H1 (cell line): ENCODE data around the gene GNG7. TPM values are rescaled to one million over a fixed set of nuclear protein-coding genes. Genes with fewer than 3 reads are reported as not detected.

ENCODE experiments used
- CTCF ChIA-PET: fragments of 300-600 bp; sonication (Branson Sonifier 250); formaldehyde crosslinking; loops from one replicate; lab custom pipeline; 2021; ENCODE audit not compliant: partially characterized antibody; lab: Charles Lee
- POLR2A ChIA-PET: fragments of 300-600 bp; sonication (Branson Sonifier 250); formaldehyde crosslinking; loops from one replicate; lab custom pipeline; 2021; ENCODE audit warnings: inconsistent platforms; ENCODE audit not compliant: partially characterized antibody; lab: Charles Lee
- DNase-seq, 2 experiments: peaks; one replicate each; pipeline versions ENCODE4 v3.0.0 to v3.0.0-alpha.2; 2010 to 2022; ENCODE audit warnings: low spot score in 2 of 2, low read depth in 1 of 2, mixed read lengths in 1 of 2
- FAIRE-seq: peaks from 2 replicates; lab custom pipeline; 2011; peaks lifted over from hg19 to GRCh38; lab: Jason Lieb, UNC
- H2AFZ ChIP-seq: 2 replicates; pipeline ENCODE4 v1.8.1; 2012; ENCODE audit warnings: low read length, inconsistent platforms
- H2AK5ac ChIP-seq: 2 replicates; pipeline ENCODE4 v1.6.1; 2013; ENCODE audit warnings: low read depth, low read length
- H2BK120ac ChIP-seq: replicated peaks from 2 replicates; pipeline ENCODE3; 2013; ENCODE audit warnings: low read depth, low read length, inconsistent platforms
- H2BK12ac ChIP-seq: 2 replicates; pipeline ENCODE4 v1.6.1; 2013; ENCODE audit warnings: low read depth, low read length
- H2BK15ac ChIP-seq: 2 replicates; pipeline ENCODE4 v1.6.1; 2013; ENCODE audit warnings: low read length
- H2BK20ac ChIP-seq: 2 replicates; pipeline ENCODE4 v1.6.1; 2013; ENCODE audit warnings: low read length
- H2BK5ac ChIP-seq: 2 replicates; pipeline ENCODE4 v1.6.1; 2013; ENCODE audit warnings: low read depth, low read length
- H3K14ac ChIP-seq: 2 replicates; pipeline ENCODE4 v1.6.1; 2013; ENCODE audit warnings: inconsistent platforms; ENCODE audit not compliant: insufficient read length
- H3K18ac ChIP-seq: 2 replicates; pipeline ENCODE4 v1.6.1; 2013; ENCODE audit warnings: low read length; ENCODE audit errors: extremely low read depth
- H3K23ac ChIP-seq: 2 replicates; pipeline ENCODE4 v1.6.1; 2013; ENCODE audit warnings: inconsistent platforms; ENCODE audit not compliant: insufficient read length
- H3K23me2 ChIP-seq: 2 replicates; pipeline ENCODE4 v1.6.1; 2013; ENCODE audit warnings: low read depth, low read length
- H3K27ac ChIP-seq: 2 replicates; pipeline ENCODE4 v1.6.1; 2011; ENCODE audit warnings: low read depth, low read length, inconsistent platforms
- H3K27me3 ChIP-seq, 4 experiments: replicated peaks in 1 of 4; 1 replicate in 1 of 4; 2 replicates in 3 of 4; pipeline versions ENCODE4 v1.6.1 to v1.8.1; 2011 to 2013; ENCODE audit warnings: low read length in 3 of 4, mild to moderate bottlenecking in 3 of 4, inconsistent platforms in 2 of 4, mixed read lengths in 2 of 4, moderate library complexity in 1 of 4; ENCODE audit not compliant: control insufficient read depth in 3 of 4, insufficient read depth in 3 of 4; ENCODE audit errors: extremely low read depth in 1 of 4
- H3K36me3 ChIP-seq, 4 experiments: 2 replicates each; pipeline versions ENCODE4 v1.6.1 to v1.8.1; 2011 to 2013; ENCODE audit warnings: mild to moderate bottlenecking in 4 of 4, low read length in 3 of 4, moderate library complexity in 2 of 4, control low read depth in 1 of 4, inconsistent platforms in 1 of 4; ENCODE audit not compliant: insufficient read depth in 4 of 4, control insufficient read depth in 2 of 4
- H3K4ac ChIP-seq: replicated peaks from 2 replicates; pipeline ENCODE3; 2013; ENCODE audit warnings: low read length, low read depth, mixed read lengths, inconsistent platforms; ENCODE audit not compliant: insufficient read length
- H3K4me1 ChIP-seq, 4 experiments: replicated peaks in 1 of 4; 1 replicate in 1 of 4; 2 replicates in 3 of 4; pipeline versions ENCODE4 v1.6.1 to v1.8.1; 2011 to 2013; ENCODE audit warnings: low read length in 3 of 4, inconsistent platforms in 2 of 4, mixed read lengths in 1 of 4; ENCODE audit not compliant: insufficient read depth in 4 of 4, control insufficient read depth in 3 of 4
- H3K4me2 ChIP-seq, 2 experiments: 2 replicates each; pipeline versions ENCODE4 v1.6.1 to v1.8.1; 2011 to 2013; ENCODE audit warnings: low read depth in 2 of 2, low read length in 2 of 2, control low read depth in 1 of 2, inconsistent platforms in 1 of 2, mild to moderate bottlenecking in 1 of 2; ENCODE audit not compliant: insufficient read depth in 1 of 2
- H3K4me3 ChIP-seq, 4 experiments: fragments of 200-600, 300-600 bp in 1 of 4; sonication (generic), shearing (Covaris generic), sonication (Bioruptor Twin) in 1 of 4; 2 replicates each; pipeline versions ENCODE4 v1.5.1 to v1.8.1; 2011 to 2016; ENCODE audit warnings: low read length in 4 of 4, low read depth in 3 of 4, control low read depth in 2 of 4, inconsistent platforms in 2 of 4, mild to moderate bottlenecking in 2 of 4, mixed read lengths in 1 of 4, moderate library complexity in 1 of 4; ENCODE audit not compliant: insufficient read depth in 2 of 4; ENCODE audit errors: extremely low read depth in 1 of 4
- H3K56ac ChIP-seq: replicated peaks from 2 replicates; pipeline ENCODE3; 2013; ENCODE audit warnings: low read depth, mild to moderate bottlenecking, mixed read lengths, low read length, inconsistent platforms; ENCODE audit not compliant: insufficient read length
- H3K79me1 ChIP-seq: 2 replicates; pipeline ENCODE4 v1.6.1; 2013; ENCODE audit warnings: low read depth, low read length, control low read depth
- H3K79me2 ChIP-seq, 2 experiments: 2 replicates each; pipeline versions ENCODE4 v1.6.1 to v1.8.1; 2012 to 2013; ENCODE audit warnings: low read length in 2 of 2, mild to moderate bottlenecking in 2 of 2, inconsistent platforms in 1 of 2; ENCODE audit not compliant: insufficient read depth in 2 of 2, control insufficient read depth in 1 of 2
- H3K9ac ChIP-seq, 4 experiments: replicated peaks in 1 of 4; 1 replicate in 1 of 4; 2 replicates in 3 of 4; pipeline versions ENCODE4 v1.6.1 to v1.8.1; 2011 to 2013; ENCODE audit warnings: low read depth in 3 of 4, low read length in 3 of 4, control low read depth in 2 of 4, mild to moderate bottlenecking in 2 of 4, moderate library complexity in 2 of 4, inconsistent platforms in 1 of 4; ENCODE audit errors: extremely low read depth in 1 of 4
- H3K9me3 ChIP-seq, 2 experiments: 2 replicates each; pipeline versions ENCODE4 v1.6.1 to v1.8.1; 2012 to 2013; ENCODE audit warnings: mild to moderate bottlenecking in 2 of 2, moderate library complexity in 2 of 2, control low read depth in 1 of 2, inconsistent platforms in 1 of 2, low read depth in 1 of 2, low read length in 1 of 2, mixed read lengths in 1 of 2; ENCODE audit not compliant: insufficient read depth in 2 of 2
- H4K20me1 ChIP-seq, 2 experiments: replicated peaks in 1 of 2; 2 replicates each; pipeline versions ENCODE3 to v1.8.1; 2011 to 2013; ENCODE audit warnings: inconsistent platforms in 2 of 2, low read length in 2 of 2, mild to moderate bottlenecking in 1 of 2; ENCODE audit not compliant: insufficient read depth in 2 of 2, control insufficient read depth in 1 of 2
- H4K5ac ChIP-seq: 2 replicates; pipeline ENCODE4 v1.6.1; 2013; ENCODE audit warnings: low read length, low read depth, mixed read lengths, inconsistent platforms; ENCODE audit not compliant: insufficient read length
- H4K8ac ChIP-seq: 2 replicates; pipeline ENCODE4 v1.8.0; 2013; ENCODE audit warnings: mild to moderate bottlenecking, moderate library complexity, low read length, inconsistent platforms; ENCODE audit not compliant: insufficient read depth; ENCODE audit errors: extremely low read depth
- H4K91ac ChIP-seq: replicated peaks from 2 replicates; pipeline ENCODE3; 2013; ENCODE audit warnings: low read length, mixed read lengths, inconsistent platforms; ENCODE audit not compliant: insufficient read length
- POU5F1 ChIP-seq: IDR thresholded peaks from 2 replicates; pipeline ENCODE4 v1.6.1; 2011; ENCODE audit warnings: low read depth, mild to moderate bottlenecking, low read length, moderate library complexity
- WGBS, 2 experiments: shearing (Covaris generic) in 1 of 2; methylation state at CpG; one replicate each; pipeline versions ENCODE4 v1.1.6 to v1.1.7; 2013 to 2015; ENCODE audit warnings: low lambda C conversion rate in 2 of 2, mixed read lengths in 2 of 2, inconsistent platforms in 1 of 2, low coverage in 1 of 2, missing lambda C conversion rate in 1 of 2; ENCODE audit not compliant: insufficient replicate concordance in 2 of 2, insufficient coverage in 1 of 2, insufficient read length in 1 of 2; ENCODE audit errors: extremely low coverage in 1 of 2, missing lambda C conversion rate in 1 of 2; 5-methylcytosine and 5-hydroxymethylcytosine counted together
- polyA plus RNA-seq, 7 experiments: library from polyadenylated mRNA; depleted of rRNA in 3 of 7; stranded (reverse) in 5 of 7; unstranded in 2 of 7; fragments of >200 nt in 5 of 7; fragments of 200-250 nt in 2 of 7; gene quantifications; 1 replicate in 5 of 7; 2 replicates in 1 of 7; 4 replicates in 1 of 7; pipeline versions ENCODE4 v1.2.1 to v1.2.3, GENCODE V29; 2011 to 2013; ENCODE audit warnings: missing spikeins in 2 of 7, mixed read lengths in 2 of 7
- total RNA-seq: library from RNA; stranded (reverse); fragmentation: NEBNext Ultra II Directional; extraction: Animal tissue kit (Norgen Biotek cat#: 25700); gene quantifications from 2 replicates; pipeline ENCODE4 v1.2.1, GENCODE V29; 2021

The GNG7 gene
- total and polyA plus RNA-seq, 2 of the 8 experiments (the other 6 are each of a cell fraction or from before 2014, with no cell fraction given): 2.8 to 7.8 TPM

DNA sequence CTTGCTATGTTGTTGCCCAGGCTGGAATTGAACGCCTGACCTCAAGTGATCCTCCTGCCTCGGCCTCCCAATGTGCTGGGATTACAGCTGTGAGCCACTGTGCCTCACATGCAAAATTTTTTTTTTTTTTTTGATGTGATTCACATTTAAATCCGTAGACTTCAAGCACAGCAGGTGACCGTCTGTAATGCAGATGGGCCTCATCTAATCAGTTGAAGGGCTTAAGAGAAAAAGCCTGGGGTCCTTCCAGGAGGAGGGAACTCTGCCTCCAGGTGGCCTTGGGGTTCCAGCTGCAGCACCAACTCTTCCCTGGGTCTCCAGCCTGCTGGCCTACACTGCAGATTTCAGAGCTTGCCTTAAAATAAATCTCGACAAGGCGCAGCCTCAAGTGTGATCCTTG is 183.0 kb downstream of the GNG7 start:
- H3K4me1 ChIP-seq: peaks cover 0 to 5% (median under 1%) of the 10 kb centered on the region in 4 experiments; a peak in 5 of 7 replicates
- H2BK120ac ChIP-seq: no peak overlapping the region
- no peak overlapping the region for H2BK20ac ChIP-seq
- no peak overlapping the region for H3K4ac ChIP-seq
- no peak overlapping the region for H2AK5ac ChIP-seq
- H3K23ac ChIP-seq: no peak overlapping the region
- H4K8ac ChIP-seq: no peak overlapping the region; the same call in 1 of the 2 replicates
- no peak overlapping the region for H2BK15ac ChIP-seq
- H4K20me1 ChIP-seq: peaks cover 0 to 4% of the 10 kb centered on the region in 2 experiments
- FAIRE-seq (no peak), DNase-seq (no peak)
- H4K91ac ChIP-seq: no peak overlapping the region
- no peak overlapping the region for H3K4me3 ChIP-seq
- POLR2A ChIA-PET: interaction anchor here (1.0 to 5.6 kb wide), 3 partner anchors 10 to 42 kb away, joined by 3 to 37 read pairs (median 6); partner anchors contain the start of gene GADD45B
- H3K14ac ChIP-seq: no peak overlapping the region
- H3K36me3 ChIP-seq: no peaks in the 10 kb centered on the region
- H3K79me2 ChIP-seq: no peaks in the 10 kb centered on the region
- no peak overlapping the region for H3K4me2 ChIP-seq
- no peak overlapping the region for H2BK12ac ChIP-seq
- H3K18ac ChIP-seq: no peak overlapping the region
- H3K79me1 ChIP-seq: no peaks in the 10 kb centered on the region
- no peak overlapping the region for H3K9ac ChIP-seq
- no peaks in the 10 kb centered on the region for H3K23me2 ChIP-seq
- H4K5ac ChIP-seq: no peak overlapping the region
- H3K9me3 ChIP-seq: no peaks in the 10 kb centered on the region
- H3K27ac ChIP-seq: no peak overlapping the region
- no peak overlapping the region for H3K56ac ChIP-seq
- no peaks in the 10 kb centered on the region for H3K27me3 ChIP-seq
- CTCF ChIA-PET: interaction anchor here (0.6 to 1.6 kb wide), 7 partner anchors 8 to 495 kb away, joined by 3 to 6 read pairs (median 4); no protein-coding TSS in a partner anchor
- H2AFZ ChIP-seq: no peak overlapping the region
- 97% methylated on average over 6 of the region's 6 CpGs; no CpG with 5 or more reads in 1 of the 2 experiments for WGBS, 2 experiments
- no peak overlapping the region for H2BK5ac ChIP-seq
- TF ChIP-seq POU5F1: 0 out of 2 replicates have a peak, but pooled peaks have one; percentile 9
